Ovary (tissue), 3 donors: ENCODE measurements around the gene HEPHL1.
"Not testable (repeated sequence)": the region's sequence is repeated elsewhere in the genome, so short reads cannot be mapped to it uniquely, and the experiment has no call there.

ENCODE experiments used
- CTCF ChIP-seq, 3 donors: fragments of 450-650 bp in 2 of 3; fragments of 200-600 bp in 1 of 3; IDR thresholded peaks; one replicate each; pipeline versions ENCODE4 v1.5.1 to v1.8.0; 2016 to 2022; ENCODE audit warnings: antibody characterized with exemption in 3 of 3, mild to moderate bottlenecking in 1 of 3
- EP300 ChIP-seq: sonication (generic); formaldehyde crosslinking; IDR thresholded peaks from one replicate; pipeline ENCODE4 v1.6.1; 2017; ENCODE audit warnings: antibody characterized with exemption
- POLR2A ChIP-seq: fragments of 450-650 bp; IDR thresholded peaks from one replicate; pipeline ENCODE4 v1.6.1; 2017; ENCODE audit warnings: antibody characterized with exemption, mild to moderate bottlenecking, moderate library complexity
- donor health status: DM: no; HTN: no; CAD: no.

GRCh38 chr11:93973322-93974051 lies 47.7 kb upstream of the HEPHL1 start:
- not testable (repeated sequence) for TF ChIP-seq CTCF (IDR thresholded peaks at IDR 0.05); POLR2A; EP300
